ENCODE data around the gene PEX19. TPM values are rescaled to one million over a fixed set of nuclear protein-coding genes. Genes with fewer than 3 reads are reported as not detected.
A peak's percentile ranks its signal among the peaks of the same experiment; 100 is the strongest.

The PEX19 gene
- polyA plus RNA-seq, 1 of the 3 experiments (the other 2 are of a cell fraction): 31.4 TPM

DNA sequence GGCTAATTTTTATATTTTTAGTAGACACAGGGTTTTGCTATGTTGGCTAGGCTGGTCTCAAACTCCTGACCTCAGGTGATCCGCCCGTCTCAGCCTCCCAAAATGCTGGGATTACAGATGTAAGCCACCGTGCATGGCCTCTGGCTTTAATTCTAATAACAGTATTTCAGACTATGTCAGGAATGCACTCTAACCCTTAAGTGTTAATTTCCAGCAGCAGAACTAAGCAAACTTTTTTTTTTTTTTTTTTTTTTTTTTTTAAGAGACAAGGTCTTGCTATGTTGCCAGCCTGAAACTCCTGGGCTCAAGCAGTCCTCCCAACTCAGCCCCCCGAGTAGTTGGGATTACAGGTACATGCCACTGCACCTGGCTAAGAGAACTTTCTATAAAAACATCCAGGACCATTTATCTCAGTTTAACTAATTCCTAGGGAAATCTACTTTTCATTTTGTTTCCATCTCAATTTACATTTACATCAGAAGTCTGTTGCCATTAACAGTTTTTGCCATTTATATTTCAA, 29.1 kb downstream of the PEX19 start:
- no peaks in the 10 kb centered on the region for H3K27me3 ChIP-seq (ENCODE audit: insufficient read depth)
- 95% methylated on average over 4 of the region's 4 CpGs for WGBS (ENCODE audit: low lambda C conversion rate)
- H3K9ac ChIP-seq: no peak overlapping the region
- no peaks in the 10 kb centered on the region for H3K9me3 ChIP-seq
- ChIA-PET CTCF (interaction anchor here (1.2 to 26.9 kb wide), 4 partner anchors 11 to 66 kb away, joined by 3 to 293 read pairs (median 8); partner anchors contain the start of gene CASQ1), POLR2A (no interaction called here)
- H3K9me2 ChIP-seq: no peaks in the 10 kb centered on the region
- peaks cover 2 to 23% of the 10 kb centered on the region in 2 experiments for H3K36me3 ChIP-seq (replicated peaks in 1 of 2; ENCODE audit: control insufficient read depth in 1 of 2, insufficient read depth in 2 of 2, low read length in 1 of 2)
- peaks cover 63% of the 10 kb centered on the region for H4K20me1 ChIP-seq (ENCODE audit: insufficient read depth)
- no peak overlapping the region for H2AFZ ChIP-seq (ENCODE audit: low read depth)
- H3K4me1 ChIP-seq (ENCODE audit: control insufficient read depth in 1 of 2, insufficient read depth in 2 of 2, low read depth in 1 of 2, low read length in 1 of 2): peaks cover 11 to 23% of the 10 kb centered on the region in 2 experiments
- peaks cover 85% of the 10 kb centered on the region for H3K79me2 ChIP-seq (ENCODE audit: insufficient read depth)
- H3K4me2 ChIP-seq: no peak overlapping the region
- TF ChIP-seq, protein P1, sequence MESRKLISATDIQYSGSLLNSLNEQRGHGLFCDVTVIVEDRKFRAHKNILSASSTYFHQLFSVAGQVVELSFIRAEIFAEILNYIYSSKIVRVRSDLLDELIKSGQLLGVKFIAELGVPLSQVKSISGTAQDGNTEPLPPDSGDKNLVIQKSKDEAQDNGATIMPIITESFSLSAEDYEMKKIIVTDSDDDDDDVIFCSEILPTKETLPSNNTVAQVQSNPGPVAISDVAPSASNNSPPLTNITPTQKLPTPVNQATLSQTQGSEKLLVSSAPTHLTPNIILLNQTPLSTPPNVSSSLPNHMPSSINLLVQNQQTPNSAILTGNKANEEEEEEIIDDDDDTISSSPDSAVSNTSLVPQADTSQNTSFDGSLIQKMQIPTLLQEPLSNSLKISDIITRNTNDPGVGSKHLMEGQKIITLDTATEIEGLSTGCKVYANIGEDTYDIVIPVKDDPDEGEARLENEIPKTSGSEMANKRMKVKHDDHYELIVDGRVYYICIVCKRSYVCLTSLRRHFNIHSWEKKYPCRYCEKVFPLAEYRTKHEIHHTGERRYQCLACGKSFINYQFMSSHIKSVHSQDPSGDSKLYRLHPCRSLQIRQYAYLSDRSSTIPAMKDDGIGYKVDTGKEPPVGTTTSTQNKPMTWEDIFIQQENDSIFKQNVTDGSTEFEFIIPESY (IDR thresholded peaks at IDR 0.05; ENCODE audit: borderline replicate concordance, low read depth): no peak
- TF ChIP-seq, protein P2, sequence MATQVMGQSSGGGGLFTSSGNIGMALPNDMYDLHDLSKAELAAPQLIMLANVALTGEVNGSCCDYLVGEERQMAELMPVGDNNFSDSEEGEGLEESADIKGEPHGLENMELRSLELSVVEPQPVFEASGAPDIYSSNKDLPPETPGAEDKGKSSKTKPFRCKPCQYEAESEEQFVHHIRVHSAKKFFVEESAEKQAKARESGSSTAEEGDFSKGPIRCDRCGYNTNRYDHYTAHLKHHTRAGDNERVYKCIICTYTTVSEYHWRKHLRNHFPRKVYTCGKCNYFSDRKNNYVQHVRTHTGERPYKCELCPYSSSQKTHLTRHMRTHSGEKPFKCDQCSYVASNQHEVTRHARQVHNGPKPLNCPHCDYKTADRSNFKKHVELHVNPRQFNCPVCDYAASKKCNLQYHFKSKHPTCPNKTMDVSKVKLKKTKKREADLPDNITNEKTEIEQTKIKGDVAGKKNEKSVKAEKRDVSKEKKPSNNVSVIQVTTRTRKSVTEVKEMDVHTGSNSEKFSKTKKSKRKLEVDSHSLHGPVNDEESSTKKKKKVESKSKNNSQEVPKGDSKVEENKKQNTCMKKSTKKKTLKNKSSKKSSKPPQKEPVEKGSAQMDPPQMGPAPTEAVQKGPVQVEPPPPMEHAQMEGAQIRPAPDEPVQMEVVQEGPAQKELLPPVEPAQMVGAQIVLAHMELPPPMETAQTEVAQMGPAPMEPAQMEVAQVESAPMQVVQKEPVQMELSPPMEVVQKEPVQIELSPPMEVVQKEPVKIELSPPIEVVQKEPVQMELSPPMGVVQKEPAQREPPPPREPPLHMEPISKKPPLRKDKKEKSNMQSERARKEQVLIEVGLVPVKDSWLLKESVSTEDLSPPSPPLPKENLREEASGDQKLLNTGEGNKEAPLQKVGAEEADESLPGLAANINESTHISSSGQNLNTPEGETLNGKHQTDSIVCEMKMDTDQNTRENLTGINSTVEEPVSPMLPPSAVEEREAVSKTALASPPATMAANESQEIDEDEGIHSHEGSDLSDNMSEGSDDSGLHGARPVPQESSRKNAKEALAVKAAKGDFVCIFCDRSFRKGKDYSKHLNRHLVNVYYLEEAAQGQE (IDR thresholded peaks at IDR 0.05; ENCODE audit: low read depth, low read length): no peak
- TF ChIP-seq NRF1 (IDR thresholded peaks at IDR 0.05; ENCODE audit: low read depth, low read length): no peak
- TF ChIP-seq YY1 (IDR thresholded peaks at IDR 0.05; ENCODE audit: low read depth): no peak
- no peak for TF ChIP-seq FOXM1 (IDR thresholded peaks at IDR 0.05; ENCODE audit: low read depth)
- TF ChIP-seq CHD2 (IDR thresholded peaks at IDR 0.05; ENCODE audit: low read length, partially characterized antibody): no peak
- no peak for TF ChIP-seq FOSL2 (IDR thresholded peaks at IDR 0.05; ENCODE audit: borderline replicate concordance, low read depth)
- TF ChIP-seq, protein P3, sequence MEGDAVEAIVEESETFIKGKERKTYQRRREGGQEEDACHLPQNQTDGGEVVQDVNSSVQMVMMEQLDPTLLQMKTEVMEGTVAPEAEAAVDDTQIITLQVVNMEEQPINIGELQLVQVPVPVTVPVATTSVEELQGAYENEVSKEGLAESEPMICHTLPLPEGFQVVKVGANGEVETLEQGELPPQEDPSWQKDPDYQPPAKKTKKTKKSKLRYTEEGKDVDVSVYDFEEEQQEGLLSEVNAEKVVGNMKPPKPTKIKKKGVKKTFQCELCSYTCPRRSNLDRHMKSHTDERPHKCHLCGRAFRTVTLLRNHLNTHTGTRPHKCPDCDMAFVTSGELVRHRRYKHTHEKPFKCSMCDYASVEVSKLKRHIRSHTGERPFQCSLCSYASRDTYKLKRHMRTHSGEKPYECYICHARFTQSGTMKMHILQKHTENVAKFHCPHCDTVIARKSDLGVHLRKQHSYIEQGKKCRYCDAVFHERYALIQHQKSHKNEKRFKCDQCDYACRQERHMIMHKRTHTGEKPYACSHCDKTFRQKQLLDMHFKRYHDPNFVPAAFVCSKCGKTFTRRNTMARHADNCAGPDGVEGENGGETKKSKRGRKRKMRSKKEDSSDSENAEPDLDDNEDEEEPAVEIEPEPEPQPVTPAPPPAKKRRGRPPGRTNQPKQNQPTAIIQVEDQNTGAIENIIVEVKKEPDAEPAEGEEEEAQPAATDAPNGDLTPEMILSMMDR (IDR thresholded peaks at IDR 0.05): no peak
- no peak for TF ChIP-seq SMC3 (IDR thresholded peaks at IDR 0.05; ENCODE audit: low read depth, low read length)
- no peak for TF ChIP-seq NFIC (IDR thresholded peaks at IDR 0.05; ENCODE audit: borderline replicate concordance)
- TF ChIP-seq, protein P4, sequence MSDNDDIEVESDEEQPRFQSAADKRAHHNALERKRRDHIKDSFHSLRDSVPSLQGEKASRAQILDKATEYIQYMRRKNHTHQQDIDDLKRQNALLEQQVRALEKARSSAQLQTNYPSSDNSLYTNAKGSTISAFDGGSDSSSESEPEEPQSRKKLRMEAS (IDR thresholded peaks at IDR 0.05; ENCODE audit: low read depth): no peak
- no peak for TF ChIP-seq MXI1 (IDR thresholded peaks at IDR 0.05; ENCODE audit: low read depth, low read length)
- TF ChIP-seq, protein P5, sequence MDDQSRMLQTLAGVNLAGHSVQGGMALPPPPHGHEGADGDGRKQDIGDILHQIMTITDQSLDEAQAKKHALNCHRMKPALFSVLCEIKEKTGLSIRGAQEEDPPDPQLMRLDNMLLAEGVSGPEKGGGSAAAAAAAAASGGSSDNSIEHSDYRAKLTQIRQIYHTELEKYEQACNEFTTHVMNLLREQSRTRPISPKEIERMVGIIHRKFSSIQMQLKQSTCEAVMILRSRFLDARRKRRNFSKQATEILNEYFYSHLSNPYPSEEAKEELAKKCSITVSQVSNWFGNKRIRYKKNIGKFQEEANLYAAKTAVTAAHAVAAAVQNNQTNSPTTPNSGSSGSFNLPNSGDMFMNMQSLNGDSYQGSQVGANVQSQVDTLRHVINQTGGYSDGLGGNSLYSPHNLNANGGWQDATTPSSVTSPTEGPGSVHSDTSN (IDR thresholded peaks at IDR 0.05): no peak
- no peak for TF ChIP-seq TCF12 (IDR thresholded peaks at IDR 0.05)
- TF ChIP-seq RFX5 (IDR thresholded peaks at IDR 0.05; ENCODE audit: low read length): no peak
- H3K4me3 ChIP-seq (ENCODE audit: low read depth in 2 of 2, low read length in 1 of 2): no peak overlapping the region
- peak overlapping the region; percentile 41 to 43; a peak in 1 of 4 replicates for H3K27ac ChIP-seq (ENCODE audit: low read depth in 2 of 2, low read length in 1 of 2)
- H3F3A ChIP-seq (replicated peaks; ENCODE audit: insufficient read depth): peaks cover 35% of the 10 kb centered on the region
- DNase-seq: no peak

Measured in SK-N-SH (cell line).